GM21360 (cell line): ENCODE measurements around the gene ZKSCAN2.

ENCODE experiments used
- ATAC-seq: cut with Tn5 transposase; IDR thresholded peaks from one replicate; pipeline ENCODE4 v1.9.1; 2021; ENCODE audit warnings: mild to moderate bottlenecking, moderate library complexity; ENCODE audit not compliant: unreplicated experiment

The ZKSCAN2 gene

GRCh38 chr16:25257470-25257955, at the start of gene ZKSCAN2:
Gene ZKSCAN2, minus strand, starts transcription at chr16:25257845. Its CDS starts 718 bp downstream, at chr16:25257127.
- ATAC-seq = peak; percentile 75

- no peak for ATAC-seq
Observed at GRCh38 chr16:25299792-25300590, 42.3 kb upstream of the ZKSCAN2 start.

- no peak for ATAC-seq
Observed at GRCh38 chr16:25298165-25298872, 40.7 kb upstream of the ZKSCAN2 start.

- ATAC-seq = no peak
Observed at GRCh38 chr16:25297151-25297787, 39.6 kb upstream of the ZKSCAN2 start.

GRCh38 chr16:25291580-25291979, 33.9 kb upstream of the ZKSCAN2 start:
- no peak for ATAC-seq

GRCh38 chr16:25289466-25289865, 31.8 kb upstream of the ZKSCAN2 start:
- ATAC-seq = no peak

- no peak for ATAC-seq
Observed at GRCh38 chr16:25279491-25279890, 21.8 kb upstream of the ZKSCAN2 start.

GRCh38 chr16:25271421-25271820, 13.8 kb upstream of the ZKSCAN2 start:
- no peak for ATAC-seq

- ATAC-seq = no peak
Observed at GRCh38 chr16:25270577-25270976, 12.9 kb upstream of the ZKSCAN2 start.

GRCh38 chr16:25269879-25270278, 12.2 kb upstream of the ZKSCAN2 start:
- ATAC-seq = no peak

- ATAC-seq = no peak
Observed at GRCh38 chr16:25265968-25266367, 8.3 kb upstream of the ZKSCAN2 start.

- no peak for ATAC-seq
Observed at GRCh38 chr16:25264597-25264996, 7.0 kb upstream of the ZKSCAN2 start.

GRCh38 chr16:25260416-25260815, 2.8 kb upstream of the ZKSCAN2 start:
- ATAC-seq = no peak

- ATAC-seq = no peak
Observed at GRCh38 chr16:25258861-25259179, 1.2 kb upstream of the ZKSCAN2 start.

GRCh38 chr16:25257956-25258860, 563 bp upstream of the ZKSCAN2 start:
- peak; percentile 46 for ATAC-seq

- no peak for ATAC-seq
Observed at GRCh38 chr16:25256695-25257469, 763 bp downstream of the ZKSCAN2 start.

GRCh38 chr16:25253322-25253721, 4.3 kb downstream of the ZKSCAN2 start:
- ATAC-seq = no peak

GRCh38 chr16:25250467-25250866, 7.2 kb downstream of the ZKSCAN2 start:
- ATAC-seq = no peak

- ATAC-seq = no peak
Observed at GRCh38 chr16:25235991-25236390, 21.7 kb downstream of the ZKSCAN2 start.

- ATAC-seq = no peak
Observed at GRCh38 chr16:25228372-25228771, 29.3 kb downstream of the ZKSCAN2 start.
